GM19372 (cell line): ENCODE data around the gene FOXD3.

Source experiments
- ATAC-seq: cut with Tn5 transposase; IDR thresholded peaks from one replicate; pipeline ENCODE4 v1.9.1; 2021; ENCODE audit warnings: mild to moderate bottlenecking, low read depth, moderate library complexity; ENCODE audit not compliant: unreplicated experiment

The FOXD3 gene

GRCh38 chr1:63322114-63322943, at the start of gene FOXD3:
TSS of gene FOXD3 (plus strand) at chr1:63322567. CDS start at chr1:63323059, 492 bp downstream.
- no peak for ATAC-seq

- ATAC-seq: no peak
Observed at GRCh38 chr1:63272811-63273210, 49.6 kb upstream of the FOXD3 start.

- ATAC-seq: no peak
Observed at GRCh38 chr1:63274371-63274770, 48.0 kb upstream of the FOXD3 start.

GRCh38 chr1:63274979-63275378, 47.4 kb upstream of the FOXD3 start:
- no peak for ATAC-seq

GRCh38 chr1:63276624-63277023, 45.7 kb upstream of the FOXD3 start:
- ATAC-seq: no peak

GRCh38 chr1:63277195-63278192, 44.9 kb upstream of the FOXD3 start:
- no peak for ATAC-seq

- no peak for ATAC-seq
Observed at GRCh38 chr1:63281753-63282152, 40.6 kb upstream of the FOXD3 start.

- no peak for ATAC-seq
Observed at GRCh38 chr1:63289135-63289534, 33.2 kb upstream of the FOXD3 start.

- ATAC-seq: no peak
Observed at GRCh38 chr1:63294803-63295594, 27.4 kb upstream of the FOXD3 start.

- no peak for ATAC-seq
Observed at GRCh38 chr1:63304410-63304809, 18.0 kb upstream of the FOXD3 start.

GRCh38 chr1:63305043-63305442, 17.3 kb upstream of the FOXD3 start:
- no peak for ATAC-seq

GRCh38 chr1:63307196-63307794, 15.1 kb upstream of the FOXD3 start:
- ATAC-seq: no peak

- no peak for ATAC-seq
Observed at GRCh38 chr1:63316598-63316983, 5.8 kb upstream of the FOXD3 start.

- peak; percentile 73 for ATAC-seq
Observed at GRCh38 chr1:63316984-63317816, 5.2 kb upstream of the FOXD3 start.

- no peak for ATAC-seq
Observed at GRCh38 chr1:63317817-63318152, 4.6 kb upstream of the FOXD3 start.

- ATAC-seq: no peak
Observed at GRCh38 chr1:63318201-63318979, 4.0 kb upstream of the FOXD3 start.

- ATAC-seq: no peak
Observed at GRCh38 chr1:63319046-63320021, 3.0 kb upstream of the FOXD3 start.
